Loucy (cell line): Measurements from ENCODE around the gene SELENOS.

Source experiments
- EZH2phosphoT487 ChIP-seq: fragments of 200-600 bp; IDR thresholded peaks from 2 replicates; pipeline ENCODE4 v1.6.1; 2018; ENCODE audit warnings: antibody characterized with exemption, mild to moderate bottlenecking, moderate library complexity, borderline replicate concordance
- TF ChIP-seq, protein P1 (sequence below): fragments of 200-600 bp; sonication (generic); conservative IDR thresholded peaks from 2 replicates; pipeline ENCODE4 v1.5.1; 2014; ENCODE audit warnings: mild to moderate bottlenecking, antibody characterized with exemption, low read length

DNA sequence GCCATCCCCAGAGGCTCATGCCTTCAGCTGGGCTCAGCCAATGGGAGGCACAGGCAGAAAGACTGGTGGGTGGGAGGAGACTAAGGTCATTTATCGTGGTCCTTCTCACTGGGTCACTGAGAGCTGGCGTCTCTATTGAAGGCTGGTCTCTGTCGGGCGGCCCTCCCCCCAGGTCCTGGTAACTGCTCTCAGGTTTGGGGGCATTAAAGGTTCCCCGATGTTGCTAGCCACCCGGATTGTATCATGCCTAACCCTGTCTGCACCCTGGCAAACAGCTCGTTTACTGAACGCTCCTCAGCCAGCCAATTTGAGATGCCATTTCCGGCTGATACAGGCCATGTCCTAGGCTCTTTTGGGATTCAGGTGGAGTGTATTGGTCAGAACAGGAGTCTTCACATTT, 10.5 kb downstream of the SELENOS start:
- TF ChIP-seq, protein P1, sequence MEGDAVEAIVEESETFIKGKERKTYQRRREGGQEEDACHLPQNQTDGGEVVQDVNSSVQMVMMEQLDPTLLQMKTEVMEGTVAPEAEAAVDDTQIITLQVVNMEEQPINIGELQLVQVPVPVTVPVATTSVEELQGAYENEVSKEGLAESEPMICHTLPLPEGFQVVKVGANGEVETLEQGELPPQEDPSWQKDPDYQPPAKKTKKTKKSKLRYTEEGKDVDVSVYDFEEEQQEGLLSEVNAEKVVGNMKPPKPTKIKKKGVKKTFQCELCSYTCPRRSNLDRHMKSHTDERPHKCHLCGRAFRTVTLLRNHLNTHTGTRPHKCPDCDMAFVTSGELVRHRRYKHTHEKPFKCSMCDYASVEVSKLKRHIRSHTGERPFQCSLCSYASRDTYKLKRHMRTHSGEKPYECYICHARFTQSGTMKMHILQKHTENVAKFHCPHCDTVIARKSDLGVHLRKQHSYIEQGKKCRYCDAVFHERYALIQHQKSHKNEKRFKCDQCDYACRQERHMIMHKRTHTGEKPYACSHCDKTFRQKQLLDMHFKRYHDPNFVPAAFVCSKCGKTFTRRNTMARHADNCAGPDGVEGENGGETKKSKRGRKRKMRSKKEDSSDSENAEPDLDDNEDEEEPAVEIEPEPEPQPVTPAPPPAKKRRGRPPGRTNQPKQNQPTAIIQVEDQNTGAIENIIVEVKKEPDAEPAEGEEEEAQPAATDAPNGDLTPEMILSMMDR, result no peak
- no peak for TF ChIP-seq EZH2phosphoT487
